Right lobe of liver (tissue), 4 donors: ENCODE data around the gene IPO13.

Experiments used
- CTCF ChIP-seq, 4 donors: fragments of 200-600 bp in 3 of 4; fragments of 450-650 bp in 1 of 4; IDR thresholded peaks; one replicate each; pipeline versions ENCODE4 v1.5.1 to v1.8.0; 2016 to 2022; ENCODE audit warnings: antibody characterized with exemption in 4 of 4, mild to moderate bottlenecking in 2 of 4
- POLR2A ChIP-seq: fragments of 450-650 bp; IDR thresholded peaks from one replicate; pipeline ENCODE4 v1.6.1; 2017; ENCODE audit warnings: antibody characterized with exemption, mild to moderate bottlenecking
- donor health status: DM: no; HTN: no; CAD: no.
- donor health status: DM: no; HTN: no; CAD: no.
- donor health status: DM: no; HTN: yes; CAD: no.

- no peak for TF ChIP-seq POLR2A
- no peak for TF ChIP-seq CTCF (IDR thresholded peaks at IDR 0.05)
Measured at GRCh38 chr1:43912607-43913006, 34.1 kb upstream of the IPO13 start.
